ENCODE data around the gene TNFRSF12A. TPM values are rescaled to one million over a fixed set of nuclear protein-coding genes. Genes with fewer than 3 reads are reported as not detected.
A peak's percentile ranks its signal among the peaks of the same experiment; 100 is the strongest.

The TNFRSF12A gene
- total and polyA plus RNA-seq, 9 of the 15 experiments (the other 6 are each of a cell fraction or from before 2014, with no cell fraction given): 0.41 to 61.8 (median 26.5) TPM

GRCh38 chr16:2981177-2981898 lies 38.8 kb upstream of the TNFRSF12A start (continued):
- TF ChIP-seq ZBTB40 (IDR thresholded peaks at IDR 0.05) (0 out of 2 replicates have a peak, but pooled peaks have one; percentile 19), ZBTB40 (CRISPR knock-in tag; IDR thresholded peaks at IDR 0.05) (no peak), CBFB (CRISPR knock-in tag; IDR thresholded peaks at IDR 0.05) (no peak), PRMT5 (CRISPR knock-in tag; IDR thresholded peaks at IDR 0.05) (no peak), TAL1 (IDR thresholded peaks at IDR 0.05) (peak; percentile 9; the same call in 1 of the 2 replicates), ZNF232 (CRISPR knock-in tag; IDR thresholded peaks at IDR 0.05) (no peak), SMC3 (conservative IDR thresholded peaks at IDR 0.05; ENCODE audit: insufficient read depth, low read depth, low read length) (no peak), YBX1 (IDR thresholded peaks at IDR 0.05) (no peak), CBX3 (IDR thresholded peaks at IDR 0.05; ENCODE audit: borderline replicate concordance in 1 of 2, low read length in 2 of 2) (peak in 1 of 2 experiments; percentile 73; a peak in 1 of 3 replicates), RBM17 (IDR thresholded peaks at IDR 0.05; ENCODE audit: borderline replicate concordance, low read depth, low read length) (no peak), RAD21 (CRISPR knock-in tag; conservative IDR thresholded peaks at IDR 0.05 in 1 of 2, IDR thresholded peaks at IDR 0.05 in 1 of 2) (0 out of 4 replicates have a peak, but pooled peaks of 1 of the 2 experiments have one; percentile 1), ARID1B (IDR thresholded peaks at IDR 0.05) (peak; percentile 64; the same call in 1 of the 2 replicates), ZNF277 (CRISPR knock-in tag; IDR thresholded peaks at IDR 0.05; ENCODE audit: borderline replicate concordance) (no peak), ZNF316 (IDR thresholded peaks at IDR 0.05) (no peak), SMAD3 (CRISPR knock-in tag; conservative IDR thresholded peaks at IDR 0.05) (no peak), SREBF1 (IDR thresholded peaks at IDR 0.05; ENCODE audit: borderline replicate concordance, low read depth, low read length) (no peak), CHD1 (IDR thresholded peaks at IDR 0.05; ENCODE audit: low read length) (peak; percentile 10), ATF7 (IDR thresholded peaks at IDR 0.05) (0 out of 2 replicates have a peak, but pooled peaks have one; percentile 23)

Data from K562 (cell line).